Measurements from ENCODE around the gene GK. TPM values are rescaled to one million over a fixed set of nuclear protein-coding genes. Genes with fewer than 3 reads are reported as not detected.
A peak's percentile ranks its signal among the peaks of the same experiment; 100 is the strongest.

The GK gene
- total RNA-seq, 1 experiment from 2014 or later, result 10.1 TPM

GRCh38 chrX:30613721-30614120 is 39.5 kb upstream of the GK start:
- no peaks in the 10 kb centered on the region for H3K9me3 Mint-ChIP-seq (ENCODE audit: unreplicated experiment)
- intact Hi-C loops (cut with micrococcal nuclease), result no loop called here
- H3K4me1 Mint-ChIP-seq (ENCODE audit: insufficient read depth, unreplicated experiment), result no peaks in the 10 kb centered on the region
- TF ChIP-seq CTCF (IDR thresholded peaks at IDR 0.05; ENCODE audit: unreplicated experiment), result no peak
- H3K27me3 Mint-ChIP-seq (ENCODE audit: insufficient read depth, unreplicated experiment), result no peaks in the 10 kb centered on the region
- no peaks in the 10 kb centered on the region for H3K36me3 Mint-ChIP-seq (ENCODE audit: insufficient read depth, unreplicated experiment)
- no peak overlapping the region for H3K4me3 Mint-ChIP-seq (ENCODE audit: unreplicated experiment)
- POLR2A ChIA-PET, result no interaction called here
- no TSS peak for BruUV-seq (replicated peaks)
- H3K27ac Mint-ChIP-seq (ENCODE audit: low read depth, unreplicated experiment), result no peak overlapping the region
- CTCF ChIA-PET, result no interaction called here
- DNase-seq (ENCODE audit: unreplicated experiment), result no peak

GRCh38 chrX:30615229-30615628 is 38.0 kb upstream of the GK start:
- no peak overlapping the region for H3K27ac Mint-ChIP-seq (ENCODE audit: low read depth, unreplicated experiment)
- DNase-seq (ENCODE audit: unreplicated experiment), result peak; percentile 35

DNA sequence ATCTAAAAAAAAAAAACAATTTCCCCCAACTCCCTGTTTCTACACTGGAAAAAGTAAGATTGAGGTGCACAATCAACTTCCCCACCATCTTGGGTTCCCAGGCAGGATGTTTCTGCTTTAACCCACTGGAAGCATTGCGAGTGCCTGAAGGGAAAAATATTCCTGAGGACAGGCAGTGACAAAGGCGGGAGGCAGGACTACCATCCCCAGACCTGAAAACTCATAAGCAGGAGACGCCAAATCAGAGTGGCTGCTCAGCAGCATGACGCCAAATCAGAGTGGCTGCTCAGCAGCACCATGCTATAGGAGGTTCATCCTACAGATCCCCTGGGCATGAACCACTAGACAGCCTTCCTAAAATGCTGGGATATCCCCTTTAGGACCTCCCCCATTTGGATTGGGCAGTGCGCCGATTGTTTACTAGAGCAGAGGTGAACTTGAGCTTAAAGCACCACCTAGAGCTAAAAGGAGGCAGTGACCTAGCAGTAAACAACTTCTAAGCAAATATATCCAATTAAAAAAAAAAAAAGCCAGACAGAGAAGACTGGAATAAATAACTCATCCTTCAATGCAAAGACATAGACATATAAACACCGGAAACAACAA is 35.0 kb upstream of the GK start:
- H3K27me3 Mint-ChIP-seq (ENCODE audit: insufficient read depth, unreplicated experiment), result no peaks in the 10 kb centered on the region
- H3K36me3 Mint-ChIP-seq (ENCODE audit: insufficient read depth, unreplicated experiment), result no peaks in the 10 kb centered on the region
- POLR2A ChIA-PET, result no interaction called here
- H3K4me1 Mint-ChIP-seq (ENCODE audit: insufficient read depth, unreplicated experiment), result peaks cover 13% of the 10 kb centered on the region
- H3K4me3 Mint-ChIP-seq (ENCODE audit: unreplicated experiment), result no peak overlapping the region
- CTCF ChIA-PET, result interaction anchor here (0.6 to 1.5 kb wide), 3 partner anchors 48 to 251 kb away, joined by 3 read pairs; no protein-coding TSS in a partner anchor
- no TSS peak for BruUV-seq (replicated peaks)
- peaks cover 1% of the 10 kb centered on the region for H3K9me3 Mint-ChIP-seq (ENCODE audit: unreplicated experiment)
- no peak for TF ChIP-seq CTCF (IDR thresholded peaks at IDR 0.05; ENCODE audit: unreplicated experiment)
- intact Hi-C loops (cut with micrococcal nuclease), result loop anchor here (1.0 kb wide), 1 partner anchor 48 kb away; no protein-coding TSS in a partner anchor
- no peak for DNase-seq (ENCODE audit: unreplicated experiment)
- H3K27ac Mint-ChIP-seq (ENCODE audit: low read depth, unreplicated experiment), result no peak overlapping the region

More at GRCh38 chrX:30615229-30615628, 38.0 kb upstream of the GK start:
- Mint-ChIP-seq H3K36me3 (ENCODE audit: insufficient read depth, unreplicated experiment) (no peaks in the 10 kb centered on the region), H3K4me3 (ENCODE audit: unreplicated experiment) (no peak overlapping the region), H3K4me1 (ENCODE audit: insufficient read depth, unreplicated experiment) (peaks cover 2% of the 10 kb centered on the region), H3K9me3 (ENCODE audit: unreplicated experiment) (no peaks in the 10 kb centered on the region), H3K27me3 (ENCODE audit: insufficient read depth, unreplicated experiment) (no peaks in the 10 kb centered on the region)
- CTCF ChIA-PET, result no interaction called here
- intact Hi-C loops (cut with micrococcal nuclease), result no loop called here
- TF ChIP-seq CTCF (IDR thresholded peaks at IDR 0.05; ENCODE audit: unreplicated experiment), result no peak
- POLR2A ChIA-PET, result interaction anchor here (0.6 kb wide), 1 partner anchor 67 kb away, joined by 3 read pairs; no protein-coding TSS in a partner anchor
- no TSS peak for BruUV-seq (replicated peaks)

DNA sequence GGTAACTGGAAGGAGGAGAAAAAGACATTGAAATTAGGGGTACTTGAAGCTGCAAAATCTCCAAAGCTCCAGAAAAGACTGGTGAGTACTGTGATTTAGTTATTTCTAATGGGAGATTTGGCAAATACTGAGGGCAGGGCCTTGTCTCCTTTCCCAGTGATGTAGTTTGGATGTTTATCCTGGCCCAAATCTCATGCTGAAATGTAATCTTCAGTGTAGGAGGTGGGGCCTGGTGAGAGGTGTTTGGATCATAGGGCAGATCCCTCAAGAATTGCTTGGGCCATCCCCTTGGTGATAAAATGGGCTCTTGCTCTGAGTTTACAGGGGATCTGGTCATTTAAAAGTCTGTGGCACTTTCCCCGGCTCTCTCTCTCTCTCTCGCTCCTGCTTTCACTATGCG is 33.1 kb upstream of the GK start:
- DNase-seq (ENCODE audit: unreplicated experiment), result peak; percentile 13
- no peak overlapping the region for H3K4me3 Mint-ChIP-seq (ENCODE audit: unreplicated experiment)
- H3K27me3 Mint-ChIP-seq (ENCODE audit: insufficient read depth, unreplicated experiment), result no peaks in the 10 kb centered on the region
- H3K9me3 Mint-ChIP-seq (ENCODE audit: unreplicated experiment), result peaks cover 5% of the 10 kb centered on the region
- intact Hi-C loops (cut with micrococcal nuclease), result no loop called here
- POLR2A ChIA-PET, result no interaction called here
- BruUV-seq (replicated peaks), result no TSS peak
- no peak overlapping the region for H3K27ac Mint-ChIP-seq (ENCODE audit: low read depth, unreplicated experiment)
- CTCF ChIA-PET, result interaction anchor here (1.0 to 1.5 kb wide), 2 partner anchors 50 to 100 kb away, joined by 3 read pairs; no protein-coding TSS in a partner anchor
- no peak for TF ChIP-seq CTCF (IDR thresholded peaks at IDR 0.05; ENCODE audit: unreplicated experiment)
- no peaks in the 10 kb centered on the region for H3K36me3 Mint-ChIP-seq (ENCODE audit: insufficient read depth, unreplicated experiment)
- peaks cover 13% of the 10 kb centered on the region for H3K4me1 Mint-ChIP-seq (ENCODE audit: insufficient read depth, unreplicated experiment)

Measured in MCF 10A (cell line).